CD1c-positive myeloid dendritic cell (primary cell): ENCODE measurements around the gene XAGE1A.
"Not testable (repeated sequence)": the region's sequence is repeated elsewhere in the genome, so short reads cannot be mapped to it uniquely, and the experiment has no call there.

Source experiments
- DNase-seq: peaks from one replicate; pipeline ENCODE4 v3.0.0-alpha.2; 2016; ENCODE audit errors: extremely low spot score

Gene XAGE1A, protein sequence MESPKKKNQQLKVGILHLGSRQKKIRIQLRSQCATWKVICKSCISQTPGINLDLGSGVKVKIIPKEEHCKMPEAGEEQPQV

DNA sequence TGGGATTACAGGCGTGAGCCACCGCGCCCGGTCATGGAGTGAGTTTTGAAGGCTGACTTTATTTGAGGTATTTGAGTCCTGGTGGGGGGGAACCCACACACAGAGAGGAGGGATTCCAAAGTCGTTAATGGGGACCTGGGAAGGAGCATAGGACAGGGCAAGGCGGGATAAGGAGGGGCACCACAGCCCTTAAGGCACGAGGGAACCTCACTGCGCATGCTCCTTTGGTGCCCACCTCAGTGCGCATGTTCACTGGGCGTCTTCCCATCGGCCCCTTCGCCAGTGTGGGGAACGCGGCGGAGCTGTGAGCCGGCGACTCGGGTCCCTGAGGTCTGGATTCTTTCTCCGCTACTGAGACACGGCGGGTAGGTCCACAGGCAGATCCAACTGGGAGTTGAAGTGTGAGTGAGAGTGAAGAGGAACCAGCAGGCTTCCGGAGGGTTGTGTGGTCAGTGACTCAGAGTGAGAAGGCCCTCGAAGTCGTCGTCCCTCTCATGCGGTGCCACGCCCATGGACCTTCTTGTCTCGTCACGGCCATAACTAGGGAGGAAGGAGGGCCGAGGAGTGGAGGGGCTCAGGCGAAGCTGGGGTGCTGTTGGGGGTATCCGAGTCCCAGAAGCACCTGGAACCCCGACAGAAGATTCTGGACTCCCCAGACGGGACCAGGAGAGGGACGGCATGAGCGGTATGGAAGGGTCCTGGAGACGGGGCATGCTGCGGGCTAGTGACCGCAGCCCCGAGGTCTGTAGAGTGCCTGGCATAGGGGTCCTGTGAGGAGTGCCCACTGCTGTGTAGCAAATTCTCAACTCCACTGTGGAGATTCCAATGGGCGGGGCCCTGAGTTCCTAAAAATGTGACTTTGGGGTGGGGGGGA lies at the start of gene XAGE1A:
Gene XAGE1A, plus strand, starts transcription at position 264 of the 874 bp plus-strand sequence. CDS start 1,554 bp downstream, outside the sequence.
- DNase-seq, result not testable (repeated sequence)

GRCh38 chrX:52452031-52452430 lies 43.6 kb upstream of the XAGE1A start:
- DNase-seq, result not testable (repeated sequence)

DNA sequence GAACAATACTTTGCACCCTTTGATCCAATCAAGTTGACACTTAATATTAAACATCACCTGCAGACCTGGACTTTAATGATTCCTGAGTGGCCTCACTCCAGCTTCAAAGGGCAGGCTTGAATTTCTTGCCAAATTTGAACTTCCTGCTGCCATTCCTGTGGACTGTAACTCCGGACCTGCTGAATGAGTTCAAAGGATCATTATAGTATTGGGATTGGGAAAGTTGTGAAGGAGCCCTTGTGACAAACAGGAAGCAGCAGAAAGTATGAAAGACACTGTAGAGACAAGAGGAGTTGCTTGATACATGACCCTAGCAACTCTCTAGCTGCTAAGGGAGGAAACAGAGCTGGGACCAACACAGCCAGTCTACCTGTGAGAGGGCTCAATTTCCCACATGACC lies 24.3 kb upstream of the XAGE1A start:
- DNase-seq, result not testable (repeated sequence)

DNA sequence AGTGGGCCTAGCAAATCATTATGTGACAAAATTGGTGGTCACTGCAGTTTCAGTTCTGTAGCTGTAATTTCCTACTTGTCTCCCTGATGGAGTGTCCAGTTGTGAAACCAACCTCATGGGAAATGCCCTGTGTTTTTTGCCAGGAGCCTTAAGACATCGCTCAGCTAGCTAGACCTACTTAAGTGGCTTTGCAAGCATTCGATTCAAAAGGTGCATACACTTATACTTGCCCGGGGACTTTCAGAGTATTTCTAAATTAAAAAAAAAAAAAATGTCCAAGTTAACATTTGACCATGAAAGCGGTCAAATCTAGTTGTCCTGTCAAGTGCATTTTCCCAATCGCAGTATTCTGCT lies 788 bp downstream of the XAGE1A start:
- not testable (repeated sequence) for DNase-seq

DNA sequence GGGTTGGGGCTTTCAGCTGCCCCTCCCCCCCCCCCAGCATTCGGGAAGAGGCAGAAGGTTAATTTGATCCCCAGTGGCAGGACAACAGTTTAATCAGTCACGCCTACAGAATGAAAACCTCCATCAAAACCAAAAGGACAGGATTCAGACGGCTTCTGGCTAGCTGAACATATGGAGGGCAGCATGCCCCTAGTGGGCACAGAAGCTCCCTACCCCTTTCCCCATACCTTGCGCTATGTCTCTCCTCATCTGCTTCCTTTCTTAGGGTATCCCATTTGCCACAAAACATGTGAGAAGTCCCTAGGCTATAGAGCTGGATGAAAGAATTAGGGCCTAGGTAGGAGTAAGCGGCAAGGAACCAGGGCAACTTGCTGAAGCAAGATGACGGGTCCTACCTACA lies 5.8 kb downstream of the XAGE1A start:
- not testable (repeated sequence) for DNase-seq

DNA sequence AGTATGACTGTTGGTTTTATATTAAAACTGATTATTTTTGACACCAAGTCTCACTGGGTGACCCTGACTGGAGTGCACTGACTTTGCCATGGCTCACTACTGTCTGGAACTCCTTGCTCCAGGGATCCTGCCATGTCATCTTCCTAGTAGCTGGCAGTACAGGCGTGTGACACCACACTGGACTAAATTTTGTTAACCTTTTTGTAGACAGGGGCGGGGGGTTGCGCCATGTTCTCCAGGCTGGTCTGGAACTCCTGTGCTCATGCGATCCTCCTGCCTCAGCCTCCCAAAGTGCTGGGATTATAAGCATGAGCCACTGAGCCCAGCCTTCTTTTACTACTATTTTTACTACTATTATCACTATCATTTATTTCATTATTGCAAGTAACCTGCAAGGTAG lies 8.9 kb downstream of the XAGE1A start:
- DNase-seq, result no peak

- DNase-seq, result no peak
Measured at GRCh38 chrX:52507331-52507730, 11.7 kb downstream of the XAGE1A start.

DNA sequence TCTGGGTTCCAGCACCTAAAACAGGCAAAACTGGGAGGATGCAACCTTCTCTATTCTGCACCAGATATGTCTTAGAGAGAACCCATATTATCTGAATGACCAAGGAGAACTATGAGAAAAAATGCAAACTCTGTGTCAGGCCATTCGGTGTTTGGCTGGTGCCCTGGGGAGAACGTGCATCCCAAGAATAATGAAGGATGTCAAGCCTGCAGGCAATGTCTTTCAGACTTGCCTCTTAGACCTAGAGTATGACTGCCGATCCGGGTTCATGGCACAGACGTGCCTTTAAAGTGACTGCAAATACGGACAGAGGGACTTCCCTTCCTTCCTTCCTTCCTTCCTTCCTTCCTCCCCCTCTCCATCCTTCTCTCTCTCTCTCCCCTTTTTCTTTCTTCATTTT lies 14.3 kb downstream of the XAGE1A start:
- DNase-seq, result no peak

DNA sequence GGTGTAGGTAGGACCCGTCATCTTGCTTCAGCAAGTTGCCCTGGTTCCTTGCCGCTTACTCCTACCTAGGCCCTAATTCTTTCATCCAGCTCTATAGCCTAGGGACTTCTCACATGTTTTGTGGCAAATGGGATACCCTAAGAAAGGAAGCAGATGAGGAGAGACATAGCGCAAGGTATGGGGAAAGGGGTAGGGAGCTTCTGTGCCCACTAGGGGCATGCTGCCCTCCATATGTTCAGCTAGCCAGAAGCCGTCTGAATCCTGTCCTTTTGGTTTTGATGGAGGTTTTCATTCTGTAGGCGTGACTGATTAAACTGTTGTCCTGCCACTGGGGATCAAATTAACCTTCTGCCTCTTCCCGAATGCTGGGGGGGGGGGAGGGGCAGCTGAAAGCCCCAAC lies 15.5 kb downstream of the XAGE1A start:
- DNase-seq, result not testable (repeated sequence)

DNA sequence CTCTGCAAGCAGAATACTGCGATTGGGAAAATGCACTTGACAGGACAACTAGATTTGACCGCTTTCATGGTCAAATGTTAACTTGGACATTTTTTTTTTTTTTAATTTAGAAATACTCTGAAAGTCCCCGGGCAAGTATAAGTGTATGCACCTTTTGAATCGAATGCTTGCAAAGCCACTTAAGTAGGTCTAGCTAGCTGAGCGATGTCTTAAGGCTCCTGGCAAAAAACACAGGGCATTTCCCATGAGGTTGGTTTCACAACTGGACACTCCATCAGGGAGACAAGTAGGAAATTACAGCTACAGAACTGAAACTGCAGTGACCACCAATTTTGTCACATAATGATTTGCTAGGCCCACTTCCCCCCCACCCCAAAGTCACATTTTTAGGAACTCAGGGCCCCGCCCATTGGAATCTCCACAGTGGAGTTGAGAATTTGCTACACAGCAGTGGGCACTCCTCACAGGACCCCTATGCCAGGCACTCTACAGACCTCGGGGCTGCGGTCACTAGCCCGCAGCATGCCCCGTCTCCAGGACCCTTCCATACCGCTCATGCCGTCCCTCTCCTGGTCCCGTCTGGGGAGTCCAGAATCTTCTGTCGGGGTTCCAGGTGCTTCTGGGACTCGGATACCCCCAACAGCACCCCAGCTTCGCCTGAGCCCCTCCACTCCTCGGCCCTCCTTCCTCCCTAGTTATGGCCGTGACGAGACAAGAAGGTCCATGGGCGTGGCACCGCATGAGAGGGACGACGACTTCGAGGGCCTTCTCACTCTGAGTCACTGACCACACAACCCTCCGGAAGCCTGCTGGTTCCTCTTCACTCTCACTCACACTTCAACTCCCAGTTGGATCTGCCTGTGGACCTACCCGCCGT lies 20.7 kb downstream of the XAGE1A start:
- not testable (repeated sequence) for DNase-seq

GRCh38 chrX:52516987-52517325 lies 21.3 kb downstream of the XAGE1A start, which contains the start of gene XAGE1B:
Gene XAGE1B (minus strand): TSS chrX:52517063. CDS start chrX:52515527, 1,536 bp downstream.
- DNase-seq, result not testable (repeated sequence)

DNA sequence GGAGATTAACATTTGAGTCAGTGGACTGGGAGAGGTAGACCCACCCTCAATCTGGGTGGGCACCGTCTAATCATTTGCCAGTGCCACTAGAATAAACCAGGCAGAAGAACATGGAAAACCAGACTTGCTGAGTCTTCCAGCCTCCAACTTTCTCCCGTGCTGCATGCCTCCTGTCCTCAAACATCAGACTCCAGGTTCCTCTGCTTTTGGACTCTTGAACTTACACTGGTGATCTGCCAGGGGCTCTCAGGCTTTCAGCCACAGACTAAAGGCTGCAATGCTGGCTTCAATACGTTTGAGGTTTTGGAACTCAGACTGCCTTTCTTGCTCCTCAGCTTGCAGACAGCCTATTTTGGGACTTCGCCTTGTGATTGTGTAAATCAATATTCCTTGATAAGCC lies 45.4 kb downstream of the XAGE1A start:
- not testable (repeated sequence) for DNase-seq

DNA sequence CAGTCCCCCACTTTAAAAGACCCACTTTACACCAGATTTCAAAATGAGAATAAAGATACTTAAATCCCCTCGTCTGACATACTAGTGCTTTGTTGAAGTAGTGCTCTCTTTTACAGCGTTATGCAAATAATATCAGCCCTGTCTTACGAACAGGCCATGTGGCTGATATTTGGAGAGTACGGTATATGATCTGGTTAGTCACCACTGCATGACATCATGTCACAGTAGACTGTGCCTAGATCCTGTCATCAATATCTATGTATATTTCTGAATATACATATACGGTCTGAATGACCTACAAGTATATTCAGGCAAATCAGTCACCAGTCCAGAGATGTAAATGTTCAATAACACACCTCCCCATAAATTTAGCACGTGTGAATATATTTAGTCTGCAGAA lies 46.7 kb downstream of the XAGE1A start:
- no peak for DNase-seq

DNA sequence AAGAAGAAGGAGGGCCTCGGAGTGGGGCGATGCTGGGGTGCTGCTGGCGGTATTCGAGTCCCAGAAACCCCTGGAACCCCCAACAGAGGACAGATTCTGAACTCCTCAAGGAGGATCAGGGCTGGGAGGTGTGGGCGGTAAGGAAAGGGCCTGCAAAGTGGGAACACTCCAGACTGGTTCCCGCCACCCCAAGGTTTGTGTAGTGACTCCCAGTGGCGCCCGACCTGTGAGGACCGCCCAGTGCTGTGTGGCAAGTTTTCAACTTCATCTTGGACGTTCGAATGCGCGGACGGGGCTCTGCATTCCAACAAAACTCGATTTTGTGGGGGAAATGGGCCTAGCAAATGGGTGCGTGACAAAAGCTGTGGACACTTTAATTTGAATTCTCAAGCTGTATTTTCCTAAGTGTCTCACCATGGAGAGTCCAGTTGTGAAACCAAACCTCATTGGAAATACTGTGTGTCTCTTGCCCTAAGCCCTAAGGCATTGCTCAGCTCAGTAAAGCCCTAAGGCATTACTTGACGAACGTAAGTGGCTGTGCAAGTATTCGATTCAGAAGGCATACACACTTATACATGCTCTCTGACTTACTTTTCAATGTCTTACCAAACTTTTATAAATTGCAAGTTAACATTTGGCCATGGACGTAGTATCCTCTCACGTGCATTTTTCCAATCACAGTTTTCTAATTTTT lies 48.7 kb downstream of the XAGE1A start:
- DNase-seq, result no peak

GRCh38 chrX:52548769-52549168 lies 53.2 kb downstream of the XAGE1A start:
- not testable (repeated sequence) for DNase-seq
